WTC11 (cell line): ENCODE data around the gene UBXN11.

ENCODE experiments used
- ATF1 ChIP-seq: sonication (generic); formaldehyde crosslinking; IDR thresholded peaks from 2 replicates; pipeline ENCODE4 v1.8.1; 2023; ENCODE audit warnings: mild to moderate bottlenecking, moderate library complexity, missing genetic modification reagents
- NR2C2 ChIP-seq: sonication (generic); formaldehyde crosslinking; IDR thresholded peaks from 2 replicates; pipeline ENCODE4 v1.8.0; 2022; ENCODE audit warnings: mild to moderate bottlenecking, missing genetic modification reagents
- PREB ChIP-seq: sonication (generic); formaldehyde crosslinking; IDR thresholded peaks from 2 replicates; pipeline ENCODE4 v1.8.1; 2022; ENCODE audit warnings: mild to moderate bottlenecking, missing genetic modification reagents, moderate library complexity, borderline replicate concordance
- USF1 ChIP-seq: sonication (generic); formaldehyde crosslinking; IDR thresholded peaks from 2 replicates; pipeline ENCODE4 v1.8.0; 2022; ENCODE audit warnings: mild to moderate bottlenecking, missing genetic modification reagents

GRCh38 chr1:26317146-26317545, 10.7 kb upstream of the UBXN11 start:
- TF ChIP-seq USF1 (CRISPR knock-in tag) (no peak), NR2C2 (CRISPR knock-in tag) (no peak), ATF1 (CRISPR knock-in tag) (no peak), PREB (no peak)
